Measurements from ENCODE around the gene ING4.

DNA sequence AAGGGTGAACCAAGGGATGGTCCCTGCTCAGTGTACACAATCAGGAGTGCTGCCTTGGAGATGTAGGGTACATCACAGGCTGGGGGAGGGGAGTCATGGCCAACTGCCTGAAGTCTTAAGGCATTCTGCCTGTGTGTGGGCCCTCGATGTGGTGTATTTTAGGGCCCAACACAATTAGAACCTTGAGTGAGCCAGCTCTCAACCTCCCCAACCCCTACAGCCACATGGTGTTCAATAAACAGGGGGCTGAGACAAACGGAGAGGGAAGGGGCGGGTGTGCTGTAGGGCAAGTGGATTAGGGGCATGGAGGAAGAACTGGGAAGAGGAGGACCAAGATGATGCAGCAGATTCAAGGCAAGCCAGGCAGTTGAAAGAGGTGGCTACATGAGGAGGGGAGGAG, 47.1 kb downstream of the ING4 start:
- TF ChIP-seq, protein P1, sequence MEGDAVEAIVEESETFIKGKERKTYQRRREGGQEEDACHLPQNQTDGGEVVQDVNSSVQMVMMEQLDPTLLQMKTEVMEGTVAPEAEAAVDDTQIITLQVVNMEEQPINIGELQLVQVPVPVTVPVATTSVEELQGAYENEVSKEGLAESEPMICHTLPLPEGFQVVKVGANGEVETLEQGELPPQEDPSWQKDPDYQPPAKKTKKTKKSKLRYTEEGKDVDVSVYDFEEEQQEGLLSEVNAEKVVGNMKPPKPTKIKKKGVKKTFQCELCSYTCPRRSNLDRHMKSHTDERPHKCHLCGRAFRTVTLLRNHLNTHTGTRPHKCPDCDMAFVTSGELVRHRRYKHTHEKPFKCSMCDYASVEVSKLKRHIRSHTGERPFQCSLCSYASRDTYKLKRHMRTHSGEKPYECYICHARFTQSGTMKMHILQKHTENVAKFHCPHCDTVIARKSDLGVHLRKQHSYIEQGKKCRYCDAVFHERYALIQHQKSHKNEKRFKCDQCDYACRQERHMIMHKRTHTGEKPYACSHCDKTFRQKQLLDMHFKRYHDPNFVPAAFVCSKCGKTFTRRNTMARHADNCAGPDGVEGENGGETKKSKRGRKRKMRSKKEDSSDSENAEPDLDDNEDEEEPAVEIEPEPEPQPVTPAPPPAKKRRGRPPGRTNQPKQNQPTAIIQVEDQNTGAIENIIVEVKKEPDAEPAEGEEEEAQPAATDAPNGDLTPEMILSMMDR (conservative IDR thresholded peaks at IDR 0.05; ENCODE audit: low read depth, low read length), result no peak
- no peak for TF ChIP-seq EZH2 (IDR thresholded peaks at IDR 0.05; ENCODE audit: low read length, unreplicated experiment)

Data from PC-3 (cell line).